Parathyroid adenoma (tissue), 2 donors: Measurements from ENCODE around the gene SAMD4A.

Experiments used
- H2AFZ ChIP-seq: fragments of 300-600 bp; sonication (generic); one replicate; pipeline ENCODE4 v1.7.0; 2017; ENCODE audit warnings: antibody characterized with exemption, mild to moderate bottlenecking
- H3K27ac ChIP-seq: fragments of 300-600 bp; sonication (generic); one replicate; pipeline ENCODE4 v1.7.0; 2017
- H3K27me3 ChIP-seq: fragments of 300-600 bp; sonication (generic); one replicate; pipeline ENCODE4 v1.7.0; 2017; ENCODE audit warnings: low read length; ENCODE audit not compliant: control insufficient read depth, insufficient read depth
- H3K36me3 ChIP-seq: fragments of 300-600 bp; sonication (generic); one replicate; pipeline ENCODE4 v1.7.0; 2017; ENCODE audit warnings: low read length; ENCODE audit not compliant: control insufficient read depth, insufficient read depth
- H3K4me1 ChIP-seq: fragments of 300-600 bp; sonication (generic); one replicate; pipeline ENCODE4 v1.7.0; 2017; ENCODE audit warnings: control low read depth
- H3K4me2 ChIP-seq: fragments of 300-600 bp; sonication (generic); one replicate; pipeline ENCODE4 v1.7.0; 2017; ENCODE audit warnings: low read length
- H3K4me3 ChIP-seq: fragments of 300-600 bp; sonication (generic); one replicate; pipeline ENCODE4 v1.7.0; 2017; ENCODE audit warnings: low read depth, low read length
- H3K79me2 ChIP-seq: fragments of 300-600 bp; sonication (generic); one replicate; pipeline ENCODE4 v1.7.0; 2017; ENCODE audit warnings: control low read depth
- H3K9ac ChIP-seq: fragments of 300-600 bp; sonication (generic); one replicate; pipeline ENCODE4 v1.7.0; 2017; ENCODE audit warnings: mild to moderate bottlenecking
- H3K9me3 ChIP-seq: fragments of 300-600 bp; sonication (generic); one replicate; pipeline ENCODE4 v1.7.0; 2017; ENCODE audit warnings: low read length; ENCODE audit not compliant: control insufficient read depth
- TF ChIP-seq, protein P1 (sequence below): fragments of 300-600 bp; sonication (generic); IDR thresholded peaks from one replicate; pipeline ENCODE4 v1.7.0; 2017; ENCODE audit warnings: antibody characterized with exemption, mild to moderate bottlenecking
- donor health status: primary hyperparathyroidism.

The SAMD4A gene

DNA sequence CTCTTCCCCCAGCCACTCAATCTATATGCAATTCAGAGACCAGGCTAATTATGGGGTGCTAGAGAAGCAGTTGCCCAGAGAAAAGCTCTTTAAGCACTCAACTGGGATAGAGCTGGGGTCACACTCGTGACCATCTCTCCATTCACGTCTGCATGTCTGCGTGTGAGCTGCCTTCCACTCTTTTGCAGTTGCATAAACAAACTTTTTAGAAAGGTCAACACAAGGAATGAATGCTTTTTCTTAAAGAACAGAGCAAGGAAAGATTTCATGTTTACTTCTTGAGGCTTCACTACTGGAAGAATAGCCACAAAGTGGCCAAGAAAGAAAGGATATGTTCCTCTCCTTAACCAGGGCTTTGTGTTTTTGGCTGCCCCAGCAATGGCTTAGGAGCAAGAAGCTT is 151.1 kb downstream of the SAMD4A start:
- Histone ChIP-seq H3K4me2 (no peak overlapping the region), H3K9me3 (no peaks in the 10 kb centered on the region), H3K36me3 (no peaks in the 10 kb centered on the region), H3K27ac (no peak overlapping the region), H3K4me3 (no peak overlapping the region), H2AFZ (no peak overlapping the region), H3K9ac (no peak overlapping the region), H3K79me2 (no peaks in the 10 kb centered on the region), H3K4me1 (no peaks in the 10 kb centered on the region), H3K27me3 (no peaks in the 10 kb centered on the region)
- TF ChIP-seq, protein P1, sequence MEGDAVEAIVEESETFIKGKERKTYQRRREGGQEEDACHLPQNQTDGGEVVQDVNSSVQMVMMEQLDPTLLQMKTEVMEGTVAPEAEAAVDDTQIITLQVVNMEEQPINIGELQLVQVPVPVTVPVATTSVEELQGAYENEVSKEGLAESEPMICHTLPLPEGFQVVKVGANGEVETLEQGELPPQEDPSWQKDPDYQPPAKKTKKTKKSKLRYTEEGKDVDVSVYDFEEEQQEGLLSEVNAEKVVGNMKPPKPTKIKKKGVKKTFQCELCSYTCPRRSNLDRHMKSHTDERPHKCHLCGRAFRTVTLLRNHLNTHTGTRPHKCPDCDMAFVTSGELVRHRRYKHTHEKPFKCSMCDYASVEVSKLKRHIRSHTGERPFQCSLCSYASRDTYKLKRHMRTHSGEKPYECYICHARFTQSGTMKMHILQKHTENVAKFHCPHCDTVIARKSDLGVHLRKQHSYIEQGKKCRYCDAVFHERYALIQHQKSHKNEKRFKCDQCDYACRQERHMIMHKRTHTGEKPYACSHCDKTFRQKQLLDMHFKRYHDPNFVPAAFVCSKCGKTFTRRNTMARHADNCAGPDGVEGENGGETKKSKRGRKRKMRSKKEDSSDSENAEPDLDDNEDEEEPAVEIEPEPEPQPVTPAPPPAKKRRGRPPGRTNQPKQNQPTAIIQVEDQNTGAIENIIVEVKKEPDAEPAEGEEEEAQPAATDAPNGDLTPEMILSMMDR = no peak

DNA sequence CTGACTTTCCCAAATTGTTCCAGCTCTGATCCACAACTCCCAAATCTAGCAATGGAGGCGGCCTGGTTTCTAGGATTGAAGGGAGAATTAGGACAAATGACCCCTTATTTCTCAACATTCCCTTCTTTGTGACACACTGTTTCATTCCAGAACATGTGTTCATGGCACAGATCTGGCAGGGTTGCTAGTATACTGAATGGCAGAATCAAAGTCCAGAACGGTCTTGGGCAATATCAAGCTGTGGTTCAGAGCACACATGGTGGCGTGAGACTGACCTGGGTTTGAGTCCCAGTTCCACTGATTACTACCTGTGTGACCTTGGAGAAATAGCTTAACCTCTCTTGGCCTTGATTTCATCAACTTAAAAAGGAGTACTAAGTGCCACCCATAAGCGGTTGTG is 152.5 kb downstream of the SAMD4A start:
- H3K4me1 ChIP-seq = no peaks in the 10 kb centered on the region
- no peak overlapping the region for H3K4me2 ChIP-seq
- H3K79me2 ChIP-seq = no peaks in the 10 kb centered on the region
- no peaks in the 10 kb centered on the region for H3K27me3 ChIP-seq
- H3K4me3 ChIP-seq = no peak overlapping the region
- no peaks in the 10 kb centered on the region for H3K9me3 ChIP-seq
- H2AFZ ChIP-seq = no peak overlapping the region
- no peaks in the 10 kb centered on the region for H3K36me3 ChIP-seq
- TF ChIP-seq, protein P1 = no peak
- H3K9ac ChIP-seq = no peak overlapping the region
- no peak overlapping the region for H3K27ac ChIP-seq

DNA sequence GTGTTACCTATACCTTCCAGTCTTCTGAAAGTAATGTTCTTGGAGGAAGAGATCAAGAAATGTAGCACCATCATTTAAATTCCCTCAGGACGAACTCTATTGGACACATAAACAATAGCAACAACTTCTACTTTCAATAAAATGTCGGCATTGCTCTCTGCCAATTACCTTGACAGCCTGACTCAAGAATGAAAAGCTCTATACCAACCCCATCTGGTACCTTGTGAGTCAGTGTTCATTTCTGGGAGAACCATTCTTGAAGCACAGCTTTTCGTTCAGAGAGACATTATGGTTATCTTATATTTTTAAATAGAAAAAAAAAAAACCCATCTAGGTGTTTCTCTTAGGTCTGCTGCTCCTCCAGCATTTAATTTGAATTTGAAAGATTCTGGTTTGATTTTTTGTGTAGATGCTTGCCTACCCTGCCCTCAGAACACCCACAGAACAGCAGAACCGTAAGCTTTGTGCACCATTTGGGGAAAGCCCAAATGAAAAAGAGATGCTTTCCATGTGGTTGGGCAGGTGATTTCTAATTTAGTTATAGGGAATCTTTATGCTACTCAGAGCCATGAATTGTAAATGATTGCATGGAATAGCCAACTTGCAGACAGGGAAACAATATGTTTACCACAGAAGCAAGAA is 156.0 kb downstream of the SAMD4A start:
- Histone ChIP-seq H2AFZ (no peak overlapping the region), H3K36me3 (no peaks in the 10 kb centered on the region), H3K4me1 (no peaks in the 10 kb centered on the region), H3K4me2 (no peak overlapping the region), H3K27me3 (no peaks in the 10 kb centered on the region), H3K27ac (no peak overlapping the region), H3K4me3 (no peak overlapping the region), H3K79me2 (no peaks in the 10 kb centered on the region), H3K9ac (no peak overlapping the region), H3K9me3 (no peaks in the 10 kb centered on the region)
- TF ChIP-seq, protein P1 = no peak

DNA sequence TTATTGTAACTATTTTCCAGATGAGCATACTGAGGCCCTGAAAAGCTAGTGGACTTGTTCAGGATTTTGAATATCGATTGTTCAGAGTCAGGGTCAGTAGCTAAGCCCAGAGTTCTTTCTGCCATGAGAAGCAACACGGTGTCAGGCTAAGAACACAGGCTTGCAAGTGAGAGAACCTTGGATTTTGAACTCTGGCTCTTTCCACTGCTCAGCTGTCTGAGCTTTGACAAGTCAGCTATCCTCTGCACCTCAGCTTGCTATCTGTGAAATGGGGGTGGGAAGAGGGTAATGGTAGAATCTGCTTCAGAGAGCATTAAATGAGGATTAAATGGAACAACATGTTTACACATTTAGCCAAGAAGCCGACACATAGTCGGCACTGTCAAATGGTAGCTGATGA is 157.2 kb downstream of the SAMD4A start:
- Histone ChIP-seq H3K79me2 (no peaks in the 10 kb centered on the region), H3K27me3 (no peaks in the 10 kb centered on the region), H3K4me3 (no peak overlapping the region), H3K27ac (no peak overlapping the region), H2AFZ (no peak overlapping the region), H3K9ac (no peak overlapping the region), H3K9me3 (no peaks in the 10 kb centered on the region), H3K36me3 (no peaks in the 10 kb centered on the region), H3K4me1 (no peaks in the 10 kb centered on the region), H3K4me2 (no peak overlapping the region)
- TF ChIP-seq, protein P1 = no peak

DNA sequence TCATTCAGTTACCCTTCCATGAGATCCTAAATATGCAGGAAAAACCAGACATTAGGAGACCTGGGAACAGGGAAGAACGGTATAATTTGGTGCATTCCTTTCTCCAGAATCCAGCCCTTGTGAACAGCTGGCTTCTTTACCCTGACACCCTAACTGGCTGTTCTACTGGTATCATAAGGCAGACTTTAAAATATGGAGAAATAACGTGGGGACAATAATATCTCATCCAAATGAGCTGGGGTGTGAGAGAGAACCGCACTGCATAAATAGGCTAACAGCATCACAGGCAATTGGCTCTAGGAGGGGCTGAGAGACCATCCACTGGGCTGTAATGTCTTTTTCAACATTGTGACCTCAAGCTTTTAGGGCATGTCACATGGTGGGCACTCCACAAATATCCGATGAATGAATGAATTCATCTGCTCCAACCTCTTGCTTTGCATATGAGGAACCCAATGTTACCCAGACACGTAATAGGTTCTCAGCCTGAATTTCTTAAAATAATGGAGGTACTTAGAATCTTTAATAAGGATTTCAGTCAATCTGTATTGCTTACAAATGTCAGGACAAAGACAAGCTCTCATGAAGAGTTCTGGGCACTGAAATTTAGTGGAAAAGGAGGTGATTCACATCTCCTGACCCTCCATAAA is 157.9 kb downstream of the SAMD4A start:
- Histone ChIP-seq H3K79me2 (no peaks in the 10 kb centered on the region), H3K27me3 (no peaks in the 10 kb centered on the region), H3K27ac (no peak overlapping the region), H3K4me3 (no peak overlapping the region), H3K9ac (no peak overlapping the region), H3K4me2 (no peak overlapping the region), H3K36me3 (no peaks in the 10 kb centered on the region), H3K4me1 (no peaks in the 10 kb centered on the region), H3K9me3 (no peaks in the 10 kb centered on the region), H2AFZ (no peak overlapping the region)
- TF ChIP-seq, protein P1 = no peak
